Type B pancreatic cell (in vitro differentiated cells): ENCODE results near the gene TEP1. TPM values are rescaled to one million over a fixed set of nuclear protein-coding genes. Genes with fewer than 3 reads are reported as not detected.
A peak's percentile ranks its signal among the peaks of the same experiment; 100 is the strongest.

Source experiments
- DNase-seq: peaks from one replicate; pipeline ENCODE4 v3.0.0; 2021; ENCODE audit warnings: mixed read lengths; ENCODE audit not compliant: unreplicated experiment; ENCODE audit errors: extremely low spot score
- H3K27ac Mint-ChIP-seq: 2 replicates; pipeline ENCODE4 v1.8.0; 2021; ENCODE audit warnings: mild to moderate bottlenecking, mixed read lengths
- H3K27me3 Mint-ChIP-seq: 2 replicates; pipeline ENCODE4 v1.8.0; 2021; ENCODE audit warnings: mixed read lengths
- H3K36me3 Mint-ChIP-seq: 2 replicates; pipeline ENCODE4 v1.8.0; 2021; ENCODE audit warnings: mixed read lengths
- H3K4me1 Mint-ChIP-seq: one replicate; pipeline ENCODE4 v1.8.0; 2021; ENCODE audit warnings: mixed read lengths; ENCODE audit not compliant: unreplicated experiment
- H3K4me3 Mint-ChIP-seq: 2 replicates; pipeline ENCODE4 v1.8.0; 2021; ENCODE audit warnings: mild to moderate bottlenecking, mixed read lengths
- H3K9me3 Mint-ChIP-seq: 2 replicates; pipeline ENCODE4 v1.8.0; 2021; ENCODE audit warnings: mixed read lengths
- total RNA-seq: library from RNA; stranded (reverse); gene quantifications from 2 replicates; pipeline ENCODE4 v1.2.1, GENCODE V29; 2021; ENCODE audit warnings: low replicate concordance
- TF ChIP-seq, protein P1 (sequence below): fragments of 200-600 bp; sonication (generic); conservative IDR thresholded peaks from 2 replicates; pipeline ENCODE4 v1.5.0; 2021; ENCODE audit warnings: antibody characterized with exemption, mild to moderate bottlenecking

TEP1 gene
- total RNA-seq, 1 donor from 2014 or later = 23.1 TPM

GRCh38 chr14:20427231-20428009 is 14.1 kb upstream of the TEP1 start:
- Mint-ChIP-seq H3K4me3 (peak overlapping the region; percentile 2), H3K27me3 (peaks cover 5% of the 10 kb centered on the region), H3K9me3 (no peaks in the 10 kb centered on the region), H3K27ac (peak overlapping the region; percentile 17), H3K36me3 (no peaks in the 10 kb centered on the region), H3K4me1 (peaks cover 7% of the 10 kb centered on the region)
- no peak for DNase-seq
- TF ChIP-seq, protein P1, sequence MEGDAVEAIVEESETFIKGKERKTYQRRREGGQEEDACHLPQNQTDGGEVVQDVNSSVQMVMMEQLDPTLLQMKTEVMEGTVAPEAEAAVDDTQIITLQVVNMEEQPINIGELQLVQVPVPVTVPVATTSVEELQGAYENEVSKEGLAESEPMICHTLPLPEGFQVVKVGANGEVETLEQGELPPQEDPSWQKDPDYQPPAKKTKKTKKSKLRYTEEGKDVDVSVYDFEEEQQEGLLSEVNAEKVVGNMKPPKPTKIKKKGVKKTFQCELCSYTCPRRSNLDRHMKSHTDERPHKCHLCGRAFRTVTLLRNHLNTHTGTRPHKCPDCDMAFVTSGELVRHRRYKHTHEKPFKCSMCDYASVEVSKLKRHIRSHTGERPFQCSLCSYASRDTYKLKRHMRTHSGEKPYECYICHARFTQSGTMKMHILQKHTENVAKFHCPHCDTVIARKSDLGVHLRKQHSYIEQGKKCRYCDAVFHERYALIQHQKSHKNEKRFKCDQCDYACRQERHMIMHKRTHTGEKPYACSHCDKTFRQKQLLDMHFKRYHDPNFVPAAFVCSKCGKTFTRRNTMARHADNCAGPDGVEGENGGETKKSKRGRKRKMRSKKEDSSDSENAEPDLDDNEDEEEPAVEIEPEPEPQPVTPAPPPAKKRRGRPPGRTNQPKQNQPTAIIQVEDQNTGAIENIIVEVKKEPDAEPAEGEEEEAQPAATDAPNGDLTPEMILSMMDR = no peak

- Mint-ChIP-seq H3K27me3 (peaks cover 5% of the 10 kb centered on the region), H3K4me3 (no peak overlapping the region), H3K9me3 (no peaks in the 10 kb centered on the region), H3K36me3 (no peaks in the 10 kb centered on the region), H3K4me1 (peaks cover 7% of the 10 kb centered on the region), H3K27ac (peak overlapping the region; percentile 36)
- TF ChIP-seq, protein P1 = no peak
- DNase-seq = no peak
Observed at GRCh38 chr14:20424851-20425250, 11.6 kb upstream of the TEP1 start.

GRCh38 chr14:20422886-20423285 is 9.6 kb upstream of the TEP1 start:
- Mint-ChIP-seq H3K9me3 (no peaks in the 10 kb centered on the region), H3K27ac (no peak overlapping the region), H3K36me3 (no peaks in the 10 kb centered on the region), H3K4me1 (peaks cover 4% of the 10 kb centered on the region), H3K4me3 (no peak overlapping the region), H3K27me3 (peaks cover 5% of the 10 kb centered on the region)
- DNase-seq = no peak
- TF ChIP-seq, protein P1 = no peak

GRCh38 chr14:20421267-20421666 is 8.0 kb upstream of the TEP1 start:
- no peaks in the 10 kb centered on the region for H3K4me1 Mint-ChIP-seq
- H3K27me3 Mint-ChIP-seq = peaks cover 5% of the 10 kb centered on the region

GRCh38 chr14:20419419-20419818 is 6.1 kb upstream of the TEP1 start:
- no peaks in the 10 kb centered on the region for H3K27me3 Mint-ChIP-seq
- no peak for DNase-seq
- no peaks in the 10 kb centered on the region for H3K9me3 Mint-ChIP-seq
- TF ChIP-seq, protein P1 = no peak
- no peak overlapping the region for H3K27ac Mint-ChIP-seq
- H3K4me3 Mint-ChIP-seq = no peak overlapping the region
- no peaks in the 10 kb centered on the region for H3K36me3 Mint-ChIP-seq
- H3K4me1 Mint-ChIP-seq = peaks cover 5% of the 10 kb centered on the region

More at GRCh38 chr14:20421267-20421666, 8.0 kb upstream of the TEP1 start:
- Mint-ChIP-seq H3K36me3 (no peaks in the 10 kb centered on the region), H3K27ac (no peak overlapping the region), H3K9me3 (no peaks in the 10 kb centered on the region), H3K4me3 (no peak overlapping the region)
- TF ChIP-seq, protein P1 = no peak
- no peak for DNase-seq
